T-helper 1 cell (primary cell): Measurements from ENCODE around the gene UNC80.
A peak's percentile ranks its signal among the peaks of the same experiment; 100 is the strongest.

Source experiments
- DNase-seq, 5 donors: peaks; one replicate each; pipeline ENCODE4 v3.0.0-alpha.2; 2012 to 2020

UNC80 gene

GRCh38 chr2:209917154-209917771 is 145.6 kb downstream of the UNC80 start:
- DNase-seq = no peak

DNA sequence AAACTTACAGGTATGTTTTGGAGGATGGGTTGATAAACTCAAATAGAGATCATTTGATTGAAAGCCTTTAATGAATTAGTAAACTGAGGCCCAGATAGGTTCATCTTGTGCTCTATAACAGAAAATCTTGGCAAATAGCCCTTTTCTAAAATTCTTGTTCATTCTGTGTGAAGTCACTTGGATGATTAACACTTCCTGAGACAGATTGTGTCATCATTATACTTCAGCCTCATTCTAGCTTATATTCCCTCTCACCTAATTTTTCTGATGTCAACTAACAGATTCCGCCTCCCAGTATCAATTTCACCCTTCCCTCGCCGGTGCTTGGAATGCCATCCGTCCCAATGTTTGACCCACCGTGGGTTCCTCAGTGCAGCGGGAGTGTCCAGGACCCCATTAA is 146.6 kb downstream of the UNC80 start:
- DNase-seq = no peak

- no peak for DNase-seq
Observed at GRCh38 chr2:209922116-209922515, 150.5 kb downstream of the UNC80 start.

DNA sequence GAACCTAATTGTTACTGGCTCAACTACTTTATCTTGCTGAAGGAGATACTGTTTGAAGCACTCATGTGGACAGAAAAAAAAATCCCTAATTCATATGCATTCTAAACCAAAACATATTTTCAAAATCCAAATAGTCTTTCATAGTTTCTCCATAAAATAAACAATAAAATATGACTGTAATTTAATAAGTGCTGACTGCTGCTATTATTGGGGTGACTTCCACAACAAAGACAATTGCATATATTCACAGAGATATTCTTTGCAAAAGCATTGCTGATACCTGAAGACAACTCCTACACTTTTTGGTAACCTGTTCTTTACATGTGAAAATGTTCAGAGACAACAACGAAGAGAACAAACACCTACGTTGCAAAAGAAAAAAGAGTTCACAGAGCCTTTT is 157.7 kb downstream of the UNC80 start:
- no peak for DNase-seq

DNA sequence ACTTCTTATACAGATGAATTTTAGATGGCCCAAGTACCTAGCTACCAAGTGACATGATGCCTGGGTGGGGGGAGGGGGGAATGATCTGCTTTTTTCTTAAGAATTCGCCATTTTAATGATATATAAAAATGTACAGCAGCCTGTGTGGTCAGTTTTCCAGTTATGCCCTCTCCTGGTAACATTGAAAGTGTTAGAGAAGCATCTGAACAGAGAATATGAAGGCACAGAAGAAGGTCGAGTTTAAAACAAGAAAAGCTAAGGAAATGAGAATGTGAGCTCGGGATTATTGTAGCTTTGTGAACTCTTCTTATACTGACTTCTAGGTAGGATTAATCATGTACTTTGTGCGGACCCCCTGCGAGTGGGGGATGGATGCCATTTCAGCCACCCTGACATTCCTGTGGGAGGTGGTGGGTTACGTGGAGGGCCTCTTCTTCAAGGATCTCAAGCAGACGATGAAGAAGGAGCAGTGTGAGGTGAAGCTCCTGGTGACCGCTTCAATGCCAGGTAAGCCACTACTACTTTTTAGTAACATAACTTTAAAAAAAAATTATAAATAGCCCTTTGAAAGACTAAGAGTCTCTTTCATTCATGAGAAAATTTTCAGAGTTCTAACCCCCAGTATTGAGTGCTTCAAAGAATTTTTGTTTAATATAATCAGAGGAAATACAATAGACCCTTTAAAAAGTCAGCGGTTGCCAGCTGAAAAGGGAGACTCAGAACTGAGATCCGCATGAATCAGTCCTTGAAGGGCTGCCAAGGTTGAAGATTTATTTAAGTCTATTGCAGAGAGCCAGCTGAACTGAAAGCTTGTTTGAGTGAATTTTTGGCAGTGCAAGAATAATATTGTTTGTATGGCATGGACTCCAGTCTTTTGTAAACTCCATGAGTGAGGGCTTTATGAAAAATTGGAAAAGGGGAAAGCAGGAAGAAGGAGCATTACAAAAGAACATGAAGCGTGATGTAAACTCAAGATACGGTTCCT is 162.2 kb downstream of the UNC80 start:
- DNase-seq = no peak

- DNase-seq = no peak
Observed at GRCh38 chr2:209936106-209936666, 164.6 kb downstream of the UNC80 start.

GRCh38 chr2:209937893-209938292 is 166.3 kb downstream of the UNC80 start:
- no peak for DNase-seq

DNA sequence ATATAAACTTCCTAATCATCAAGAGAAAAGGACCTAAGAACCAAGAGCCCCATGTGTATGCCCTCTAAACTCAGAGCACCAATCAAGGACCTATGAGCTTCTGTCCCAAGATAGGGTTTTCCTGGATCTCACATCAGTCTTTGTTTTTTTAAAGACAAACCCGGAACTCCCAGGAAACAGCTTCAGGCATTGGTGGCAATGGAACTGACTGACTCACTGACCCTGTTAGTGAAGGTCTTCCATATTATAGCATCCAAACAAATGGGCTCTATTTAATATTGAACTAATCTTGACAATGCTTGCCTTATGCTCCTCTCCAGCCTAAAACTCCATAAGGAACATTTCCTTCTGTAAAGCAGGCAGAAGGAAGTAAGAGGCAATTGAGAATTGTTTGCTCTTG is 167.3 kb downstream of the UNC80 start:
- DNase-seq = no peak

- no peak for DNase-seq
Observed at GRCh38 chr2:209940936-209941335, 169.3 kb downstream of the UNC80 start.

- DNase-seq = no peak
Observed at GRCh38 chr2:209942426-209942825, 170.8 kb downstream of the UNC80 start.

DNA sequence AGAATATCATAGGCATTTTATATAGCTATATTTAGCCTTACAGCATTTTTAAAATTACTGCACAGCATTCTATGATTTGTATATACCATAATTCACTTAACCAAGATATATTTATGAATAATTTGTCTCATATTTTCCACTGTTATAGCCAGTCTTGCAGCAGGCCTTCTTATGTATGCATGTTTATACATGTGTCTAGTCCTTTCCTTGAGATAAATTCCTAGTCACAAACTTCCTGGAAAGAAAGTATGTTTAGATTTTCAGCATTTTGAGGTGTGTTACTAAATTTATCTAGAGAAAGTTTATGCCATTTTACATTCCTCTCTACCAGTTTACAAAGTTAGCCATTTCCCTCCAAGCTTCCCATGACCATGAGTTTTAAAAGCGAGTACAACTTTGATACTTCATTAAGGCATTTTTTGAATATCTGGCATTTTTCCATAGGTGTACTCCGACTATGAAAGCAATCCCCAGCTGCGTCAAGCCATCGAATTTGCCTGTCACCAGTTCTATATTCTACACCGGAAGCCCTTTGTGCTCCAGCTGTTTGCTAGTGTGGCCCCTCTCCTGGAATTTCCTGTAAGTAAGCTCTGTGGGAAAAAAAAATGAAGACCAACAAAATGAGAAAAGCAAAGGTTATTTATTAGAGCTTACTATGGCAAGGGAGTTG is 171.4 kb downstream of the UNC80 start:
- no peak for DNase-seq

GRCh38 chr2:209943776-209944175 is 172.1 kb downstream of the UNC80 start:
- DNase-seq = no peak

GRCh38 chr2:209946539-209946938 is 174.9 kb downstream of the UNC80 start:
- no peak for DNase-seq

- no peak for DNase-seq
Observed at GRCh38 chr2:209956271-209956670, 184.6 kb downstream of the UNC80 start.

DNA sequence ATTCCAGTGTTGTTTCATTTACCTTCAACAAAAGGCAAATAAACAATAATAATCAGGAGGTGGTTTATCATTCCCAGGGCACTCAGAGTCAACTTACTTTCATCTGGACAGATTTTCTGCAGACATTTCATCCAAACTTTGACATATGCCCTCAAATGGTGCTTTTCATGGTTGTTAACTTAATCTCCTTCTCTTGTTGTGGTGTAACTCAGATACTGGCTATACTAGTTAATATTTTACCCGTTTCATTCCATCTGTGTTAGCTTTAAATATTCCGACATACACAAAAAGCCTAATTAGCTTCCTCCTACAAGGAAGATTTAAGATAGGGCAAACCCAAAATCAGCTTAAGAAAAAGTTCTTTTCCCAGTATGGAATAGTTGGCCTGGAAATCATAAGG is 186.4 kb downstream of the UNC80 start:
- DNase-seq = no peak

DNA sequence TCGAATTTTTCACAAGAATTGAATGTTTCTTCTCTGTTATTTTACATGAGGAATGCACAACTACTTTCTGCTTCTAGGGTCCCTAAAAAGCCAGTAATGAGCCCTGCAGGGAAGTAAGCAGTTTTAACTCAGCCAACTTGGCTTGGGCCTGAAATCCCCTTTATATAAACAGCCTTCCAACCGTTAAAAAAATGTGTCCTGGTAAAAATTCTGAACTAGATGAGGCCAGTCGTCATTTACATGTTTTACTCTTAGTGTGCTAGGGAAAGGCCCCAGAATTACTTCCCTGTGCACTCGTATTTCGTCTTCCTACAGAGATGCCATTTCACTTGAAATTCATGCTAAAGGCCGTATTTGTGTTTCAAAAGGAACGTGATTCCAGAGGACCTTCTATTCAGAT is 188.4 kb downstream of the UNC80 start:
- DNase-seq = no peak

- peak in 2 of 5 donors; percentile 11 to 28 for DNase-seq
Observed at GRCh38 chr2:209960676-209961630, 189.3 kb downstream of the UNC80 start.

- no peak for DNase-seq
Observed at GRCh38 chr2:209965723-209966122, 194.1 kb downstream of the UNC80 start.

DNA sequence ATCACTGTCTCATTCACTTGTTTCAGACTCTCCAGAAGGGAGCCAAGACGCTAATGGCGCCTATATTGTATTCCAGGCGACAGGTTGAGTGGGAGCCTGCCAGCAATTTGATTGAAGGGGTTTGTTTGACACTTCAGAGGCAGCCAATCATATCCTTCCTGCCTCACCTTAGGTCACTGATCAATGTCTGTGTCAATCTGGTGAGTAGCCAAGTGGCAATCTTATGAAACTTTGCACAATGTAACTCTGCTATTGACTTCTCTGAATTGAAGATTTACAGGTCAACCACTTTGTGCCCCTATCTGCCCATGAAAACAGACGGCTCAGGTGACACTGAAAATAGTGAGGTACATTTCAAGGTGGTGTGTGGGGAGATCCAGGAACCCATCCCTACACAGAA is 198.1 kb downstream of the UNC80 start:
- no peak for DNase-seq

- DNase-seq = no peak
Observed at GRCh38 chr2:209970271-209970670, 198.6 kb downstream of the UNC80 start.

DNA sequence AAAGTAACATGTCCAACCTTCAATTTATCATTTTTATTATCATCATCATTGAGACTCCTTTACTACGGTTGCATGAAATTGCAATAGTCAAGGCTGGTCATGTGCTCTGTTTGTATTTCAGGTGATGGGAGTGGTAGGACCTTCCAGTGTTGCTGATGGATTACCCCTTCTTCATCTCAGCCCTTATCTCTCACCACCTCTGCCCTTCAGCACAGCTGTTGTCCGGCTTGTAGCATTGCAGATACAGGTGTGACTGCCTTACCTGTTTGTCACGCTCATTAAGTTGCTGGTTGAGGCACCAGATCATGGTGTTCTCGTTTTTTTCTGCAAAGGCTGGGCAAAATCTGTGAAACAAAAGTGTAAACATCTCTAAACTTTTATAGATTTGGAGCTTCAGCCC is 199.1 kb downstream of the UNC80 start:
- DNase-seq = no peak

GRCh38 chr2:209973328-209973727 is 201.7 kb downstream of the UNC80 start:
- no peak for DNase-seq
